GM21529 (cell line): ENCODE data around the gene ADH1B.
"Not testable (repeated sequence)": the region's sequence is repeated elsewhere in the genome, so short reads cannot be mapped to it uniquely, and the experiment has no call there.

Experiments used
- ATAC-seq: cut with Tn5 transposase; IDR thresholded peaks from one replicate; pipeline ENCODE4 v1.9.1; 2021; ENCODE audit not compliant: unreplicated experiment

Gene ADH1B

DNA sequence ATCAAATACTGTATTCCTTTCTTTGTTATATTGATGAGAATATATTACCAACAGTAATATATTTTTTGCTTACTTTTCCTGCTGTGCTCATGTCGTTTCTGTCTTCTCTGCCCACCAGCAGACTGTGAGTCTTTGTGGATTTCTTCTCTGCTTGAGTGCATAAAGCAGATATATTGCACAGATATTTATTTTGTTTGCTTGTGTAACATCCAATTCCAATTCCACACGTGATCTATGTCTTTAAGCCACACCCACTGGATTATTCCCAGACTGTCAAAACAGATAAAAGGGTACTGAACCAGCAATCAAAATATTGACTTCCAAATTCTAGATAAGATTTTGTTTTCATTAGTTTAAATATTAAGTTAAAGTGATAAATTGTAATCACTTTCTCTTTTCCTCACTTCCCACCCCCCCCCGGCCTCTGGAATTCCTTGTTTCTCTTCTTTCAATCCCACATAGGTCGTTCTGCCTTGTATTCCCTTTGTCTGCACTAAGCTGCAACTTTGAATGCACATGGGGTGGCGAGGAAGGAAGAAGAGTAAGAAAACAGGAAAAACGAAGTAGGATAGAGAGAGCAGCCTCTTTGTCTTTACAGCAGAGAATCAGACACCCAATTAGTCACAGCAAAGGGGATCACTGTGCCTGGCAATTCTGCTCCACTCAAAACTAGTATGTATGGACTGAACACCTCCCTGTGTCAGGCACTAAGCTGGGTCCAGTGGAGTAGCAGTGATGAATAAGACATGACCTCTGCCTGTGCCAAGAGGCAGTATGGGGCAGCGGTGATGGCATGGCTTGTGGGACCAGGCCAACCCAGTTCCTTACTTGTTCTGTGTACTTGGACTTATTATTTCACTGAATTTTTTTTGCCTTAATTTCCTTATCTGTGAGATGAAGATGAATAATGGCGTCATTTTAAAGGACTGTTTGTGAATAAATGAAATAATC, at the start of gene ADH1B:
TSS of gene ADH1B (minus strand) at position 161 of the 951 bp plus-strand sequence. CDS start at position 91, 70 bp downstream.
- no peak for ATAC-seq

DNA sequence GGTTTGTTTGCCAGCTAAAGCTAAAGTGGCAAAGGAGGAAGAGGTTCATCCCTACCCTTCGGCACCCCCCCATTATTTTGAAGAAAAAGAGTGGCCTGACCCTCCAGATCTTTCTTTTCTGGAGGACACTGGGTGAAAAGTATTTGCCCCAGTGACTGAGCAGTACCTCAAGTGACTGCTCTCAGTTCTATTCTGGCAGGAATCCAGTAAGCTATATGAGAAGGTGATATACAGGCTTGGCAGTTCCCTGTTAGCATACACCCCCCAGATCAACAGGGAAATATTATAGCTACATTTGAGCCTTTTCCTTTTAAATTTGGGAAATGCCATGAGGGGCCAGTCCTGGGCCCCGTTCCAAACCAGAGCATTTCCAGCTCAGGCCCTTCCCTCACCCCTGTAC, 46.6 kb upstream of the ADH1B start:
- ATAC-seq: not testable (repeated sequence)

DNA sequence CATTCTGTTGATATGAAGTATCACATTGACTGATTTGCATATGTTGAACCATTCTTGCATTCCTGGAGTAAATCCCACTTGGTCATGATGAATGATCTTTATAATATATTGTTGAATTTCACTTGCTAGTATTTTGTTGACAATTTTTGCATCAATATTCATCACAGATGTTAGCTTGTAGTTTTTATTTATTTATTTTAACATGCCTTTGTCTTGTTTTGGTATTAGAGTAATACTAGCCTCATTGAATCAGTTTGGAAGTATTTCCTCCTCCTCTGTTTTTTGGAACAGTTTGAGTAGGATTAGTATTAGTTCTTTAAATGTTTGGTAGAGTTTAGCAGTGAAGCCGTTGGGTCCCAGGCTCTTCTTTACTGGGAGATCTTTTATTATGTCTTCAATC, 45.3 kb upstream of the ADH1B start:
- ATAC-seq: no peak

DNA sequence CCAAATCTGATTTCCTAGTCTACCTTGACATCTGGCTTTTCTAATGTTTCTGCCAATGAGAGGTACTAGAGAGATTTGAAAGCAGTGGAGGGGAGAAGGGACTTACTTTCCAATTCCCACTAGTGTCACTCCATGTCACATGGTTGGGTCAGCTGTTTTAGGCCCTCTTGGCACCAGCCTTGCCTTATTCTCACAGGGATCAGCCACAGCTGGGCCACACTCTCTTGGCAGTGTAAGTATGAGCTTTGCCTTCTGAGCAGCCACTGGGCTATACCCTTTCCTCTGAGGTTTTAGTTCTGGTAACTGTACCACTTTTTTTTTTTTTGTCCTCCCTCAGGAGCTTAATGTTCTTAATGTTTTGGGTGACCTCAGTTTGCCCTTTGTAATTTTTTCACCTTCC, 41.6 kb upstream of the ADH1B start:
- ATAC-seq: no peak

DNA sequence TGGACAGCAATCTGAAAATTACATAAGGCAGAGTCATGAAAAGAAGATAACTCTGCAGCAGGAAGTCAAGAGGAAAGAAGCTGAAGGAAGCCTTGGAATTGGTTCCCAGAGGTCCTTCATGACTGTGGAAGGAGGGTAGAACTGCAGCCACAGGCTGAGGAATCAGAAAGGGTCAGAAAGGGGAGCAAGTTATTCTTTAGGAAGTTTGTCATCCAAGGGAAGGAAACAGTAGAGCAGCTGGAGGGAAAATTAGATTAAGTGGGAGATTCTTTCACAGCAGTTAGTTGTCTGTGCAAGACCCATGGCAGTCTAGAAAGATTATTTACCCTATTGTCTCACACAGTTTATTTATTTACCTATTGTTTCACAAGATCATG, 40.7 kb upstream of the ADH1B start:
- ATAC-seq: no peak

DNA sequence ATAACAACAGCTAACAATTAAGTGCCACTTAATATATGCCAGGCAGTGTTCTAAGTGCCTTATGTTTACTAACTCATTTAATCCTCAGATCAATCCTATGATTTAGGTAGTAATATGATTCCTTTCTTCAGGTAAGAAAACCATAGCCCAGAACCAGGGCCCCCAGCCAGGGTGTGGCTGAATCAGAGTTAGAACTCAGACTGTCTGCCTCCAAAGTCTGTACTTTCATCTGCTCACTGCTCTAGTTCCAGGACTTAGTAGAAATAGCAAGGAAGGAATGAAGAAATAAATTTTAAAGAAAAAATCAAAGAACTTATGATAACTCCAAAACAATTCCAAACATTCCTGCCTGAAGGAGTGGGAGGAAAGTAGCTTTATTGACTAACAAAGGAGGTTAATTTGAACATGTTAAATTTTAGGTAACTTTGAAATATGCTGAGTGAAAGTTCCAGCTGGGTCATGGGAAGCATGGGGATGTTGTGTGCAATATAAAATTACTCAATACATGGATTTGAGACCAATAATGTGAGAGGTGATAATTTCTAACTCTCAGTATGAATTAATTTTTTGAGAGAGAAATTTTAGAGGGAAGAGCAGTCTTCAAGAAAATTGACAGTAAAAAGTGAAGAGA, 40.2 kb upstream of the ADH1B start:
- ATAC-seq: no peak

DNA sequence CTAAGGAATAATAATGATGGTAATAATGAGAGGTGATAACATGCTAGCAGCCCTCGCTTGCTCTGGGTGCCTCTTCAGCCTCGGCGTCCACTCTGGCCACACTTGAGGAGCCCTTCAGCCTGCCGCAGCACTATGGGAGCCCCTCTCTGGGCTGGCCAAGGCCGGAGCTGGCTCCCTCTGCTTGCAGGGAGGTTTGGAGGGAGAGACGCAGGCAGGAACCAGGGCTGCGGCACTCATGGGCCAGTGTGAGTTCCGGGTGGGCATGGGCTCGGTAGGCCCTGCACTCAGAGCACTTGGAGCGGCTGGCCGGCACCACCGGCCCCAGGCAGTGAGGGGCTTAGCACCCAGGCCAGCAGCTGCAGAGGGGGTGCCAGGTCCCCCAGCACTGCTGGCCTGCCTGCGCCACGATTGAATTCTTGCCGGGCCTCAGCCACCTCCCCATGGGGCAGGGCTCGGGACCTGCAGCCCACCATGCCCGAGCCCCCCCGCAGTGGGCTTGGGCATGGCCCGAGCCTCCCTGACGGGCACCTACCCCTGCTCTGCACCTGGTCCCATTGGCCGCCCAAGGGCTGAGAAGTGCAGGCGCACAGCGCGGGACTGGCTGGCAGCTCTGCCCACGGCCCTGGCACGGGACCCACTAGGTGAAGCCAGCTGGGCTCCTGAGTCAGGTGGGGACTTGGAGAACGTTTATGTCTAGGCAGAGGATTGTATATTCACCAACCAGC, 38.4 kb upstream of the ADH1B start:
- no peak for ATAC-seq

DNA sequence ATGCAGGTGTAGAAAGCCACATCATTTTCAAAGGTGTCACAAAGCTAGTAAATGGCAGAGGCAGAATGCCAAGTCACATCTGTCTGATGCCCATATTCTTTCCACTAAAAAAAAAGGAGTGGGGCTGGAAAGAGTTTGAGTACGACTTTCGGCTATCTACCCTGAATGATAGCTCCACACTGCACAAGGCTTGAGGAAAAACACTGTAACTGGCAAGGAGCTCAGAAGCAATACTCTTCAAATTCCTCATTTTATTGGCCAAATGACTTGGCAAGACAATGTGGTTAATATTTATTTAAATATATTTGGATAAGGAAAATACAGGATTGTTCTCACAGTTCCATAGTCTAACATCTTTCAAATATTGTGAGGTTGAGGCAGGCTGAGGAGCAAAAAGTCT, 36.7 kb upstream of the ADH1B start:
- no peak for ATAC-seq

DNA sequence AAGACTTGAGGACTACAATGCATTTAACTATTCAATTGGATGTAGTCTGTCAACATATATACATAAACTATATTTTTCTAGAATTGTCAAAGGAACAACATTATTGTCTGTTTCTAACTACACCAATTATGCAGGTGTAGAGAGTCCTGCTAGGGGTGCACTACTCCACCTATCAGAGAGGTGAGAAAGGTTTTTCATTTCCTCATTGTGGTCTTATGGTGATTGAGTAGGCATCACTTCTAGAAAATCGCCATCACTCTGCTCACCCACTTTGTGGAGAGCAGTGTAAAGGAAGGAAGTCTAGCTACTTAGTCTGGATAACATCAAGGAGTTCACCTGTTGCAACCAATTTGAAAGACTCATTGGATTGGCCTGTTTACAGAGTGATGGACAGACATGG, 35.8 kb upstream of the ADH1B start:
- ATAC-seq: no peak

DNA sequence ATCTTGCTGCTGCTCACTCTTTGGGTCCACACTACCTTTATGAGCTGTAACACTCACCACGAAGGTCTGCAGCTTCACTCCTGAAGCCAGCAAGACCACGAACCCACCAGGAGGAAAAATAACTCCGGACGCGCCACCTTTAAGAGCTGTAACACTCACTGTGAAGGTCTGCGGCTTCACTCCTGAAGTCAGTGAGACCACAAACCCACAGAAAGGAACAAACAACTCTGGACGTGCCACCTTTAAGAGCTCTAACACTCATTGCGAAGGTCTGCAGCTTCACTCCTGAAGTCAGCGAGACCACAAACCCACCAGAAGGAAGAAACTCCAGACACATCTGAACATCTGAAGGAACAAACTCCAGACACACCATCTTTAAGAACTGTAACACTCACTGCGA, 34.9 kb upstream of the ADH1B start:
- not testable (repeated sequence) for ATAC-seq

DNA sequence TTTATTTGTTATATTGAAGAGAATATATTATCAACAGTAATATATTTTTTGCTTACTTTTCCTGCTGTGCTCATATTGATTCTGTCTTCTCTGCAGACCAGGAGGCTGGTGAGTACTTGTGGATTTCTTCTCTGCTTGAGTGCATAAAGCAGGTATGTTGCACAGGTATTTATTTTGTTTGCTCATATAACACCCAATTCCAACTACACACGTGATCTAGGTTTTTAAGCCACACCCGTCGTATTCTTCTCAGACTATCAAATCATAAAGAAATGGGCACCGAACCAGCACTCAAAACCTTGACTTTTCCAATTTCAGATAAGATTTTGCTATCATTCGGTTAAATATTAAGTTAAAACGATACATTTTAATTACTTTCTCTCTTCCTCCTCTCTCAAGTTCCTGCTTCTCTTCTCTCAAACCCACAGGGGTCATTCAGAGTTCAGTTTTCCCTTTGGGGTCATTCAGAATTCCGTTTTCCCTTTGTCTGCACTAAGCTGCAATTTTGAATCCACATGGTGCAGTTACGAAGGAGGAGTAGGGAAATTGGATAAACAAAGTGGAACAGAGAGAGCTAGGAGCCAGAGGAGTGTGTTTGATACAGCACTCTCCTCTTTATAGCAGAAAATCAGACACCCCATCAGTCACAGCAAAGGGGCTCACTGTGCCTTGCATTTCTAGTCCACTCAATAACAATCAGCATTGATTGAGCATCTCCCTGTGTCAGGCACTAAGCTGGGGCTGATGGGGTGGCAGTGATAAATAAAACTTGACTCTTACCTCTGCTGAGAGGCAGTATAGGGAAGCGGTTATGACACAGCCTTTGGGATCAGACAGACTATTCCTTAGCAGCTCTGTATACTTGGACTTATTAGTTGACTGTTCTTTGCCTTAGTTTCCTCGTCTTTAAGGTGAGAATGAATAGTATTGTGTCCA, 31.7 kb upstream of the ADH1B start, which contains the start of gene ADH1C:
TSS of gene ADH1C (minus strand) at position 145 of the 936 bp plus-strand sequence. CDS start at position 74, 71 bp downstream.
- ATAC-seq: no peak

DNA sequence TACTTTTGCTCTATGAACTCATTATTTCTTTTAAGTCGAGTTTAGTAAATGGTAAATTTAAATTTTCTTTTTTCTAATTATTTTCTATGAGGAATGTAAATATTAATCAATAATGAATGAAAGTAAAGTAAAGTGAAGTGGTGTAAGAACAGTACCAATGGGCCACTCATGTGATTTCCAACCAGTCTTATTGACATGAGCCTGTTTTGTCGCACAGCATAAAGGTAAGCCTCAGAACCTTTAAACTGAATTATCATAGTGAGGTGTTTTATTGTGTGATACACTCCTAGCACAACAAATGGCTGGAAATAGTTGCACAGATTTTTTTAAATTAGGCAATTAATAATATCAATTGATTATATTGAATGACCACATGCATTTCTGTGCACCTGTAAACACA, 30.3 kb upstream of the ADH1B start:
- ATAC-seq: no peak

DNA sequence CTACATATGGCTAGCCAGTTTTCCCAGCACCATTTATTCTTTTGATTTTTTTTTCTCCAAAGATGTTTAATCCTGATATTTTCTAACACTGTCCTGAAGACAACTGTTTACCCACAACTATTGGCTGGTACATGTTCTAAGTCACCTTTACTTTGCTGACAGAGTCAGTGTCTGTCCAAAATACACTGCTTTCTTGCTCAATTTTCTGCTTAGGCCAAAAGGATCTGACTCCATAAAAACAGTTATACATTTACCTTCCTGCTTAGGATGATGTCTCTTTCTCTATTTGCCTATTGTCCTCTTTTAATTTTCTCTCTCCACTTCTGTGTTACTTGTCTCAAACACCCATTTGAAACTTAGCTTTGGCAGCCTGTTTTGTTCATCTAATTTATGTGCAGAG, 28.1 kb upstream of the ADH1B start:
- ATAC-seq: no peak

DNA sequence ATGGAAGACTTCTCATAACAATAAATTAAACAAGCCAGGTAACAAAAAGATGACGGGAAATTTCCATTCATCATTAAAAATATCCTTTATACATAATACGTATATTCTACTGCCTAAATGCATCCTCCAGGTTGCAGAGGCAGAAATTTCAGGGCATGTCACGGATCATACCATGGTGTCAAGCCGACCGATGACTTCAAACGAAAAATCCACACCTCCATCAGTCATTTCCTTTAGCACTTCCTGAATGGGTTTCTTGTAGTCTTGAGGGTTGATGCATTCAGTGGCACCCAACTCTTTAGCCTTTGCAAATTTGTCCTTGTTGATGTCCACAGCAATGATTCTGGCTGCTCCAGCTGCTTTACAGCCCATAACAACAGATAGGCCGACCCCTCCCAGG, 21.4 kb upstream of the ADH1B start:
- not testable (repeated sequence) for ATAC-seq

DNA sequence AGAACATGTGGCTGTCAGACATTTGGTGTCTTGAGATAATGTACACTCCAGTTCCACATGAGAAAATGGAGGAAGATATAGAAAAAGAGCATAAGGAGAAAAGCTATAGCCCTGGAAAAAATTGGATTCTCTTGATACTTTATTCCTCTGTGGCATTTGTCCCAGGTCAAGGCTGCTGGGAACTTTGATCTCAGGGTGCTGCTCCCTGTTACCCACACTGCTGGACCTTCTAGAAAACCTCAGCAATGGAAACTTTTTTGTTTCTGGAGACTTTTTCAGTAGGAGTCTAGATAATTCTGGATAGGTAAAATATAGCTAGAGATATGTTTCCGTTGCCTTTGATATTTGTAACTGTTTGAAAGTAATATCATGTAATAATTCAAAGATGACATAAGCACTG, 20.2 kb upstream of the ADH1B start:
- no peak for ATAC-seq

DNA sequence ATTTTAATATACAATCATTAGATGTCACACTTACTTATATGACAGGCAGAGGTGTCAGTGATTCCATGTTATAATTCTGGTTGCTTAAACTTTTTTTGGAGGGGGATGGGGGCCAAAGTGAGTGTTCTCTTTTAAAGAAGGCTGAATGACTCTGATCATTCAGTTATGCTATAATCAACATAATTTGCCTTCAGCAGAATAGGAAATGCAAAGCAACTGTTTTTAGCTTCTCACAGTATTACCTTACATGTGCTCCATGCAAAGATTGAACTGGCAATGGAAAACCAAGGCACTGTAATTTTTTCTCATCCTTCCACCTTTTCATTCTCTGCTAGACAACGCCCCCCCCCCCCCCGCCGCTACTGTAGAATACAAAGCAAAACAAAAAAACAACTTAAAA, 18.0 kb upstream of the ADH1B start:
- ATAC-seq: no peak

DNA sequence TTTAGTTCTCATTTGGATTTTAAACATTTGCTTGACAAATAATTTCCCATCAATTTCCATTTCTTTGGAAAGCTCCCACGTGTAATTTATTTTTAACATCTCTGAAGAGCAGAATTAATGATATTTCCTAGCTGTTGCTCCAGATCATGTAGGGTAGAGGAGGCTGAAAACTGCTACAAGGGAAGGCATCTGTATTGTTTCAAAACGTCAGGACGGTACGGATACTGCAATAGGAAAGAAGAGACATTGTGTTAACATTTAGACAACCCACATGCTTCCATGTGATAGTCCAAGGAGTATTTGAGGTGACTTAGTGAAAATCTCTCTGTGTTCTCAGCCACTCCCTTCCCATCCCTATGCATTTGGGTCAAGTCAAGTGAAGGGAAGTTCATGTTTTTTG, 15.4 kb upstream of the ADH1B start:
- no peak for ATAC-seq

DNA sequence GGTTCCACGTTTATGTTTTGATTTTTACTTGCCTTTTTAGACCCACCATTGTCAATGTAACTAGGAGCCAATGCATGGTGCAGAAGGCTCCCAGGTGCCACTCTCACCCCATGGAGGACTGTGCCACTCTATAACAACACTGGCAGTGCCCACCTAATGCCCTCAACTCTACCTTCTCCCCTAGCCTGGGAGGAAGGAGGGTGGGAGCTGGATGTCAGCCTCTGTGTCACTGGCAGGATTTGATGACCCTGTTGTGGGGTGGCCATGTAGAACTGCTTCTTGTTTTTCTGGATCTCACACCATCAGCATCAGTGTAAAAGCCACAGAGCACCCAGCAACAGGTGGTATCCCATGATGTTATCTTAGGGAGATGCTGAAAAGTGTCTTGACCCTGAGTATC, 13.7 kb upstream of the ADH1B start:
- no peak for ATAC-seq

DNA sequence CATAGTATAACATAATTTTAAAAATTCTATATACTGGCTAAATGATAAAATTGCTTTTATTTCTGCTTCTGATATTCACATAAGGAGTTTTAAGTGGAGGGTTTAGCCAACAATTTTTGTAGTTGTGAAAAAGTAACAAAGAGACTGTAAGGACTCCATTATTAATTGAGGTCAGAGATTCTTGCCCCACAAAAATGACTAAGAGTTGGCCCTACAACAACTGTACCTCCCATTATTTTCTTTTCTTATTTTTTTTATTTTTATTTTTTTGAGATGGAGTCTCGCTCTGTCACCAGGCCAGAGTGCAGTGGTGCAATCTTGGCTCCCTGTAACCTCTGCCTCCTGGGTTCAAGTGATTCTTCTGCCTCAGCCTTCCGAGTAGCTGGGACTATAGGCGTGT, 9.4 kb upstream of the ADH1B start:
- ATAC-seq: no peak

DNA sequence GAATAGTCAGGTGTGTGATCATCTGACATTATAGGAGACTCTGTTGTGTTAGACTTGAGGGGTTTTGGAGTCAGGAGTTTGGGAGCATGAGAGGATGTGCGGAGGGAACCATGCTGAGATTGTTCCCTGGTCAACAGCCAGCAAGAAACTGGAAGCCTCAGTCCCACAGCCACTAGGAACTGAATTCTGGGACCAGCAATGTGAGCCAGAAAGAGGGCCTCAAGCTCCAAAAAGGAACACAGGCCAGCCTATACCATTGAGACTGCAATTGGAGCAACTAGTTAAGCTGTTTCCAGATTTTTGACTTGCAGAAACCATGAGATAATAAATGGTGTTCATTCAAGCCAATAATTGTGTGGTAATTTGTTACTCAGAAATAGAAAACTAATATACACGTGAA, 8.7 kb upstream of the ADH1B start:
- no peak for ATAC-seq

DNA sequence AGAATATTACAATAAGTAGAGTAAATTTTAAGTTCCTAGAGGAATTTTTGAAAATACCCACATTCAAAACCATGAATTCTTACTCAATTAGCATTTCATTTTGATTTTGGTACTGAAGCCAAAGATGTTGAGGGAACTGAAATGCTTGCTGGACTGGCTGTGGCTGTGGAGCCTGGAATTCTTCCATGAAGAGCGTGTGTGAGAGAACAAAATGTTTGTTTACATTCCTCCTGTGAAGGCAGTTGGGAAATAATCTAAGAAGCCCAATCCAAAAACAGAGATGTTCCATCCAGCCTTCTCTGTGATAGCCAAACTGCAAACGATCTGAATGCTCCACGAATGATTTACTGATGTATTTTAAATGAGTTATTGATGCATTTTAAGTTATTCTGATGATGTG, 3.8 kb upstream of the ADH1B start:
- no peak for ATAC-seq
